WERI-Rb-1 (cell line): ENCODE measurements around the gene PSTK.

Source experiments
- DNase-seq: peaks from one replicate; pipeline ENCODE4 v3.0.0-alpha.2; 2020
- H3K27ac ChIP-seq: fragments of 250-450 bp; sonication (Bioruptor Pico); 2 replicates; pipeline ENCODE4 v1.5.1; 2020; ENCODE audit warnings: mild to moderate bottlenecking, moderate library complexity
- H3K27me3 ChIP-seq: fragments of 250-450 bp; sonication (Bioruptor Pico); 2 replicates; pipeline ENCODE4 v1.5.1; 2021; ENCODE audit warnings: mild to moderate bottlenecking, low read depth, moderate library complexity; ENCODE audit not compliant: insufficient read depth, severe bottlenecking
- H3K36me3 ChIP-seq: fragments of 250-450 bp; sonication (Bioruptor Pico); 2 replicates; pipeline ENCODE4 v1.5.1; 2020; ENCODE audit warnings: mild to moderate bottlenecking, moderate library complexity
- H3K4me3 ChIP-seq: 2 replicates; pipeline ENCODE4 v1.5.1; 2011; ENCODE audit warnings: low read depth, mild to moderate bottlenecking, control low read depth, low read length
- H3K9me3 ChIP-seq: fragments of 250-450 bp; sonication (Bioruptor Pico); 2 replicates; pipeline ENCODE4 v1.5.1; 2021; ENCODE audit warnings: mild to moderate bottlenecking, moderate library complexity; ENCODE audit not compliant: severe bottlenecking
- CTCF ChIP-seq: IDR thresholded peaks from 2 replicates; pipeline ENCODE4 v1.5.1; 2011; ENCODE audit warnings: low read depth, mild to moderate bottlenecking, control low read depth, inconsistent platforms, low read length

The PSTK gene

GRCh38 chr10:123031124-123031523 is 50.9 kb downstream of the PSTK start:
- H3K36me3 ChIP-seq, result no peaks in the 10 kb centered on the region
- no peaks in the 10 kb centered on the region for H3K27me3 ChIP-seq
- H3K9me3 ChIP-seq, result no peaks in the 10 kb centered on the region
- H3K4me3 ChIP-seq, result no peak overlapping the region
- TF ChIP-seq CTCF, result no peak
- no peak for DNase-seq
- no peak overlapping the region for H3K27ac ChIP-seq

DNA sequence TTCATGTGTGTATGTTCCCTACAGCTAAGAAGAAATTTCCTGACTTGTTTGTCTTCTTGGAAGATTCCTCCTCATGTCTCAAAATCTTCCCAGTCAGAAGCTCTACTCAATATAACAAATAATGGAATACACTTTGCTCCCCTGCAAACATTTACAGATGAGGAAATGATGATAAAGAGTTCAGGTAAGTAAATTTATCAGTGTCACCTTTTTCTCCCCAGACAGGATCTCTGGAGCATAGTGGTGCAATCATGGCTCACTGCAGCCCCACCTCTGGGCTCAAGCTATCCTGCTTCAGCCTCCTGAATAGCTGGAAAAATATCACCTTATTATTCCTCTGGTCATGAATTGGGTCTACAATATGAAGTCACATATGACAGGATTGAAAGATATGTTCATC is 54.1 kb downstream of the PSTK start:
- Histone ChIP-seq H3K27me3 (no peaks in the 10 kb centered on the region), H3K9me3 (no peaks in the 10 kb centered on the region), H3K4me3 (no peak overlapping the region), H3K27ac (no peak overlapping the region), H3K36me3 (no peaks in the 10 kb centered on the region)
- no peak for TF ChIP-seq CTCF
- DNase-seq, result no peak

GRCh38 chr10:123035467-123036086 is 55.4 kb downstream of the PSTK start:
- Histone ChIP-seq H3K9me3 (no peaks in the 10 kb centered on the region), H3K4me3 (no peak overlapping the region), H3K27me3 (no peaks in the 10 kb centered on the region), H3K36me3 (no peaks in the 10 kb centered on the region), H3K27ac (no peak overlapping the region)
- TF ChIP-seq CTCF, result no peak
- DNase-seq, result no peak

- DNase-seq, result no peak
These were observed 58.8 kb downstream of the PSTK start for GRCh38 chr10:123038782-123039631.

GRCh38 chr10:123039632-123039930 is 59.4 kb downstream of the PSTK start:
- no peaks in the 10 kb centered on the region for H3K9me3 ChIP-seq
- TF ChIP-seq CTCF, result no peak
- H3K4me3 ChIP-seq, result no peak overlapping the region

More at GRCh38 chr10:123038782-123039631, 58.8 kb downstream of the PSTK start:
- H3K9me3 ChIP-seq, result no peaks in the 10 kb centered on the region
- H3K36me3 ChIP-seq, result no peaks in the 10 kb centered on the region
- no peaks in the 10 kb centered on the region for H3K27me3 ChIP-seq
- H3K4me3 ChIP-seq, result no peak overlapping the region
- no peak overlapping the region for H3K27ac ChIP-seq
- no peak for TF ChIP-seq CTCF

More at GRCh38 chr10:123039632-123039930, 59.4 kb downstream of the PSTK start:
- Histone ChIP-seq H3K27me3 (no peaks in the 10 kb centered on the region), H3K36me3 (no peaks in the 10 kb centered on the region), H3K27ac (no peak overlapping the region)
- DNase-seq, result no peak
